Measurements from ENCODE around the gene PEF1.

PEF1 gene

GRCh38 chr1:31583995-31584868, 60.4 kb downstream of the PEF1 start:
- no peak for DNase-seq (ENCODE audit: low spot score)

GRCh38 chr1:31583082-31583994, 61.3 kb downstream of the PEF1 start:
- no peak for DNase-seq (ENCODE audit: low spot score)

- no peak for DNase-seq (ENCODE audit: low spot score)
These were observed 62.6 kb downstream of the PEF1 start for GRCh38 chr1:31581821-31582810.

- no peak for DNase-seq (ENCODE audit: low spot score)
These were observed 63.6 kb downstream of the PEF1 start for GRCh38 chr1:31580891-31581603.

- DNase-seq (ENCODE audit: low spot score) = no peak
These were observed 64.2 kb downstream of the PEF1 start for GRCh38 chr1:31580513-31580870.

All from RKO (cell line).